ENCODE data around the gene TAF1B. TPM values are rescaled to one million over a fixed set of nuclear protein-coding genes. Genes with fewer than 3 reads are reported as not detected.

The TAF1B gene
- total RNA-seq, 1 donor = 41.3 TPM

DNA sequence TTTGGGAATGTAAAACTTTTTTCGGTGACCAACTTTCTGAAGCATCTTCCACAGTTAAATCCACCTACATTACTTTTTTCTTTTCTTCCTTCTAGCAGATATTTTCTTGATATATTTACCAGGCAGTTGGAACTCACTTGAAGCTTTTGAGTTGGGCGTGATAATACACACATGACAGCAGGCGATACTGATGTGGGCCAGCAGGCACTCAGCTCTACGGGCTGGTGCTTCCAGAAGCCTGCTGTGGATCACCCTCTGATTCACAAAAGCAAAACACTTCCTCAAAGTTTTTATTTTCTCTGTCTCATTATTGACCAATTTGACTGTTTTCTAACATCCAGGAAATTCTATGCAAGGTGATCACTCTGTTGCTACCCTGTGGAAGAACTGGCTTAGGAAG, 131.1 kb downstream of the TAF1B start:
- Histone ChIP-seq H3K9me3 (ENCODE audit: low read depth, low read length) (no peaks in the 10 kb centered on the region), H3K4me2 (ENCODE audit: insufficient read depth, low read length) (no peak overlapping the region), H2AFZ (ENCODE audit: low read length) (no peak overlapping the region), H4K20me1 (ENCODE audit: insufficient read depth, low read length) (no peaks in the 10 kb centered on the region), H3K27me3 (ENCODE audit: insufficient read depth, low read length) (no peaks in the 10 kb centered on the region), H3K4me3 (ENCODE audit: insufficient read depth, low read length) (no peak overlapping the region), H3K36me3 (ENCODE audit: insufficient read depth, low read length) (no peaks in the 10 kb centered on the region), H3K4me1 (ENCODE audit: insufficient read depth, low read length) (peaks cover 42% of the 10 kb centered on the region), H3K27ac (ENCODE audit: low read depth, low read length) (no peak overlapping the region), H3K79me2 (ENCODE audit: insufficient read depth, low read length) (no peaks in the 10 kb centered on the region)
- TF ChIP-seq, protein P1, sequence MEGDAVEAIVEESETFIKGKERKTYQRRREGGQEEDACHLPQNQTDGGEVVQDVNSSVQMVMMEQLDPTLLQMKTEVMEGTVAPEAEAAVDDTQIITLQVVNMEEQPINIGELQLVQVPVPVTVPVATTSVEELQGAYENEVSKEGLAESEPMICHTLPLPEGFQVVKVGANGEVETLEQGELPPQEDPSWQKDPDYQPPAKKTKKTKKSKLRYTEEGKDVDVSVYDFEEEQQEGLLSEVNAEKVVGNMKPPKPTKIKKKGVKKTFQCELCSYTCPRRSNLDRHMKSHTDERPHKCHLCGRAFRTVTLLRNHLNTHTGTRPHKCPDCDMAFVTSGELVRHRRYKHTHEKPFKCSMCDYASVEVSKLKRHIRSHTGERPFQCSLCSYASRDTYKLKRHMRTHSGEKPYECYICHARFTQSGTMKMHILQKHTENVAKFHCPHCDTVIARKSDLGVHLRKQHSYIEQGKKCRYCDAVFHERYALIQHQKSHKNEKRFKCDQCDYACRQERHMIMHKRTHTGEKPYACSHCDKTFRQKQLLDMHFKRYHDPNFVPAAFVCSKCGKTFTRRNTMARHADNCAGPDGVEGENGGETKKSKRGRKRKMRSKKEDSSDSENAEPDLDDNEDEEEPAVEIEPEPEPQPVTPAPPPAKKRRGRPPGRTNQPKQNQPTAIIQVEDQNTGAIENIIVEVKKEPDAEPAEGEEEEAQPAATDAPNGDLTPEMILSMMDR (IDR thresholded peaks at IDR 0.05; ENCODE audit: extremely low read depth, low read depth, low read length) = no peak
- DNase-seq (ENCODE audit: insufficient read length, low spot score, missing footprints) = no peak

DNA sequence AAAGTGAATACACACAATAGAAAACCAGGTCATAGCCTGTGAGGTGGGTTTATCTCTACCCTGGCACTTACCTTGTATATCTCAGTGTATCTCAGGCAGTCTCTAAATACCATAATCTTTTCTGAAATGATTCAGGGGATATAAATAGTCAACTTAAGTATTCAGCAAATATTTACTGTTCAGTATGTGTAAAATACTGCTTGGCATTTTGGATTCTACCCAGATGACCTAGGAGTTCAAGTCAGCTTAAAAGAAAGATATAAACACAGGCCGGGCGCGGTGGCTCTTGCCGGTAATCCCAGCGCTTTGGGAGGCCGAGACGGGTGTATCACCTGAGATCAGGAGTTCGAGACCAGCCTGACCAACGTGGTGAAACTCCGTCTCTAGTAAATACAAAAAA, 132.1 kb downstream of the TAF1B start:
- H3K27ac ChIP-seq (ENCODE audit: low read depth, low read length) = peak overlapping the region; percentile 54

DNA sequence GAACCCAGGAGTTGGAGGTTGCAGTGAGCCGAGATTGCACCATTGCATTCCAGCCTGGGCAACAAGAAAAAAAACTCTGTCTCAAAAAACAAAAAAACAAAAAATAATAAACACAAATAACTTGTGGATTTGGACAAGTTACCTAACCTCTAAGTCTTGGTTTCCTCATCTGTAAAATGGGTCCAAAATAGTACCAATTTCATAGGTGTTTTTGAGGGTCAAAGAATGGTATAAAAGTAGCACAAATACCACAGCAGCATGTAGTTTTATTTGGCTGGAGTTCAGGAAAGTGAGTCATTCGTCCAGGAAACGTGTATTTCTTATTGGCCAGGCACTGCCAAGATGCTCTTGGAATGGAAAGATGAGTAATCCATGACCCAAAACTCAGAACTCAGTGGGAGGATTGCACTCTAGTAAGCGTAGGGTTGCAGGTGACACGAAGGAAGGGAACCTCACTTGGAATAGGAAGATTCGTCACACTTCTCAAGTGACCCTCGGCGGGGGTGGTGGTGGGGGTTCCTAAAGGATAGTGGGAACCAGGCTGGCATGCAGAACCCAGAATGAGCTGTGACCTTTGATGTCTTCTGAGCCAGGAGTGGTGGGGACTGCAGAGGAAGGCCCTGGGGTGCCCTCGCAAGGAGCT, 132.7 kb downstream of the TAF1B start:
- H3K36me3 ChIP-seq (ENCODE audit: insufficient read depth, low read length) = no peaks in the 10 kb centered on the region
- H4K20me1 ChIP-seq (ENCODE audit: insufficient read depth, low read length) = no peaks in the 10 kb centered on the region
- H3K27me3 ChIP-seq (ENCODE audit: insufficient read depth, low read length) = no peaks in the 10 kb centered on the region
- peak overlapping the region; percentile 10 for H3K4me3 ChIP-seq (ENCODE audit: insufficient read depth, low read length)
- no peaks in the 10 kb centered on the region for H3K79me2 ChIP-seq (ENCODE audit: insufficient read depth, low read length)
- H3K4me1 ChIP-seq (ENCODE audit: insufficient read depth, low read length) = peaks cover 57% of the 10 kb centered on the region
- H3K9me3 ChIP-seq (ENCODE audit: low read depth, low read length) = no peaks in the 10 kb centered on the region
- peak overlapping the region; percentile 34 for H3K4me2 ChIP-seq (ENCODE audit: insufficient read depth, low read length)
- peak overlapping the region; percentile 54 for H3K27ac ChIP-seq (ENCODE audit: low read depth, low read length)
- peak; percentile 96 for DNase-seq (ENCODE audit: insufficient read length, low spot score, missing footprints)
- H2AFZ ChIP-seq (ENCODE audit: low read length) = no peak overlapping the region
- TF ChIP-seq, protein P1 (IDR thresholded peaks at IDR 0.05; ENCODE audit: extremely low read depth, low read depth, low read length) = no peak

More for the DNA sequence above, 132.1 kb downstream of the TAF1B start:
- no peak for DNase-seq (ENCODE audit: insufficient read length, low spot score, missing footprints)
- Histone ChIP-seq H4K20me1 (ENCODE audit: insufficient read depth, low read length) (no peaks in the 10 kb centered on the region), H3K4me2 (ENCODE audit: insufficient read depth, low read length) (no peak overlapping the region), H3K36me3 (ENCODE audit: insufficient read depth, low read length) (no peaks in the 10 kb centered on the region), H3K9me3 (ENCODE audit: low read depth, low read length) (no peaks in the 10 kb centered on the region), H2AFZ (ENCODE audit: low read length) (no peak overlapping the region), H3K4me1 (ENCODE audit: insufficient read depth, low read length) (peaks cover 51% of the 10 kb centered on the region), H3K4me3 (ENCODE audit: insufficient read depth, low read length) (no peak overlapping the region), H3K79me2 (ENCODE audit: insufficient read depth, low read length) (no peaks in the 10 kb centered on the region), H3K27me3 (ENCODE audit: insufficient read depth, low read length) (no peaks in the 10 kb centered on the region)
- TF ChIP-seq, protein P1 (IDR thresholded peaks at IDR 0.05; ENCODE audit: extremely low read depth, low read depth, low read length) = no peak

DNA sequence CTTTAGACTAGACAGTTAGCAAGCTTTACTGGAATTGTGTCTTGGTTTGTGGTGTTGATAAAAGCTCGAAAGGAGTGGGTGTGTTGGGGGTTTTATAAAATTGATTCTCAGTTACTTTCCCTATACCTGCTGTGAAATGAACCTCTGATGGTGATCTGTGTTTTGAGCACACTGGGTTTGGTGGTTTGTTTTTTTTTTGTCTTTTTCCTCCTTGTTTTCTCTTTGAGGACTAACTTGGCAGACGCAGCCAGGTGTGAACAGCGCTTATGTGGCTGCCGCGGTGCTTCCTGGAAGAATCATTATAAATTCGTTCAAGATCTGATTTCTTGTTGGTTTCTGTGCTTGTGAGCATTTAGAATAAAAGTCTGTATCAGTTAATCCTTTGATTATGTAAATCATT, 136.7 kb downstream of the TAF1B start:
- DNase-seq (ENCODE audit: insufficient read length, low spot score, missing footprints) = no peak
- Histone ChIP-seq H3K36me3 (ENCODE audit: insufficient read depth, low read length) (no peaks in the 10 kb centered on the region), H3K27ac (ENCODE audit: low read depth, low read length) (peak overlapping the region; percentile 59), H3K4me1 (ENCODE audit: insufficient read depth, low read length) (peaks cover 74% of the 10 kb centered on the region), H4K20me1 (ENCODE audit: insufficient read depth, low read length) (no peaks in the 10 kb centered on the region), H3K9me3 (ENCODE audit: low read depth, low read length) (no peaks in the 10 kb centered on the region), H3K79me2 (ENCODE audit: insufficient read depth, low read length) (no peaks in the 10 kb centered on the region), H3K27me3 (ENCODE audit: insufficient read depth, low read length) (no peaks in the 10 kb centered on the region), H3K4me3 (ENCODE audit: insufficient read depth, low read length) (no peak overlapping the region), H2AFZ (ENCODE audit: low read length) (peak overlapping the region; percentile 12), H3K4me2 (ENCODE audit: insufficient read depth, low read length) (peak overlapping the region; percentile 47)
- TF ChIP-seq, protein P1 (IDR thresholded peaks at IDR 0.05; ENCODE audit: extremely low read depth, low read depth, low read length) = no peak

Data from osteoblast (primary cell).